ENCODE results near the gene S100Z.

Gene S100Z

GRCh38 chr5:76956033-76956432 is 106.2 kb downstream of the S100Z start:
- no peak for DNase-seq

DNA sequence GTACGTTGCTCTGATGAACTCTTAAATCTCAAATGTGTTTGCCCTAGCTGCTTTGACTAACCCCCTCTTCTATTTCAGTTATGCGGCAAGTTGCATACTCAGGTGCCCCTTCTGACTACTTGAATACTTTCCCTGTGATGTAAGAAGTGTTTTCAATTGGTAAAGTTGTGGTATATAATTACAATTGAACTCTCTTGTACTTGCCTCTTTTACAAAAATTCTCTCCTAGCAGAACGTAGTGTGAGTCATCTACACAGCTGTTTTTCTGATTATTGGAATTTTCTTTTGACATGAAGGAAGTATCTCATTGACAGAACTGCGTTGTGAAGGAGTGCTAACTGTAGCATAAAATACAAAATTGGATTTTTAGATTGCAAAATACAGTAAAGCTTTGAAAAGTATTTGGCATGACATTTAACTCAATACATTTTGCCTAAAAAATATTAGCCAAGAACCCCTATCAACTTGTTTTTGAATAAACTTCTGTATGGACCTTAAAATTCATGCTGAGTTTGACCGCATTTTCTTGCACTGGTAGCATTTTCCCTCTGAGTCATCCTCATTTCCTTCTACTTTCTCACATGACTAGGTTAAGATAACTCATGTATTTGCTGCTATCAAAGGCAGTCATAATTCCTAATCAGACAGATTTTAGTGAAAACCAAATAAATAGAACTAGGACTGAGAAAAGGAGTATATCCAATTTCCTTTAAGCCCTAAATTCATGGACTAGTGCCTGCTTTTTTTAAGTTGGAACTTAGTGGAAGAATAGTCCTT is 109.4 kb downstream of the S100Z start:
- peak; percentile 52 for DNase-seq

- peak; percentile 50 for DNase-seq
Measured at GRCh38 chr5:76960004-76960625, 110.3 kb downstream of the S100Z start.

DNA sequence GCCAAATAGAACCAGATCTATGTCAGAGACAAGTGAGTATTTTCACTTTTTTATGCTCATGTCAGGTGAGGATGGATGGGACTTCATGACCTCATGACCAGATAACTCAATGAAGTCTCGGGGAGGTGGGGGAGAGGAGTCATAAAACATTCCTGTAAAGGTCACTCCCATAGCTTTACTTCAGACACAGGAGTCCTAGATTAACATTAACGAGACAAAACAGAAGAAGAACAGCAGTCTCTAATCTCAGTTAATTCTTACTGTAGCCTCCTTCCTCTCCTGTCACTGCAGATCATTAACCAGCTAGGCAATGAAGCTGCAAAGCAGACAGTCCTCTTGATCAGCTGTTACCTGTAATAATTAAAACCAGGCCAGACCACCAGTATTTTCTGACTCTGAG is 114.2 kb downstream of the S100Z start:
- no peak for DNase-seq

Data from activated CD4-positive, alpha-beta T cell treated with anti-CD3 and anti-CD28 coated beads, Interleukin-2, Interleukin-6, amounts not matched to agents 100 ng/mL and 50 ng/mL, durations not matched to agents 16 hours and 8 hours (primary cell).